HEK293T (cell line): ENCODE results near the gene TOPBP1.

Source experiments
- CTCF ChIA-PET: fragments of 350-600 bp; formaldehyde crosslinking; extraction: SDS; loops from one replicate; lab custom pipeline; 2021; ENCODE audit warnings: antibody characterized with exemption, inconsistent platforms; lab: Yijun Ruan, JAX
- POLR2A ChIA-PET: fragments of 350-600 bp; formaldehyde crosslinking; extraction: SDS; loops from one replicate; lab custom pipeline; 2020; ENCODE audit warnings: antibody characterized with exemption, inconsistent platforms; lab: Yijun Ruan, JAX
- DNase-seq: peaks from one replicate; pipeline ENCODE4 v3.0.0; 2012; ENCODE audit warnings: mixed read lengths; ENCODE audit errors: extremely low spot score
- ARNT ChIP-seq: fragments of 450-650 bp; IDR thresholded peaks from 2 replicates; pipeline ENCODE4 v1.6.1; 2017; ENCODE audit warnings: mild to moderate bottlenecking
- BHLHE40 ChIP-seq: fragments of 450-650 bp; IDR thresholded peaks from 2 replicates; pipeline ENCODE4 v1.6.1; 2016; ENCODE audit warnings: mild to moderate bottlenecking, moderate library complexity, borderline replicate concordance
- CTBP1 ChIP-seq: fragments of 450-650 bp; IDR thresholded peaks from 2 replicates; pipeline ENCODE4 v1.6.1; 2016; ENCODE audit warnings: borderline replicate concordance
- ELF4 ChIP-seq: fragments of 450-650 bp; IDR thresholded peaks from 2 replicates; pipeline ENCODE4 v1.6.1; 2017; ENCODE audit warnings: antibody characterized with exemption
- FOXA1 ChIP-seq: fragments of 450-650 bp; IDR thresholded peaks from 2 replicates; pipeline ENCODE4 v1.6.1; 2016; ENCODE audit warnings: mild to moderate bottlenecking
- FOXK2 ChIP-seq: fragments of 450-650 bp; IDR thresholded peaks from 2 replicates; pipeline ENCODE4 v1.6.1; 2016; ENCODE audit warnings: mild to moderate bottlenecking
- FOXM1 ChIP-seq: fragments of 450-650 bp; IDR thresholded peaks from 2 replicates; pipeline ENCODE4 v1.6.1; 2017; ENCODE audit warnings: mild to moderate bottlenecking, borderline replicate concordance
- HDGF ChIP-seq: fragments of 450-650 bp; IDR thresholded peaks from 2 replicates; pipeline ENCODE4 v1.6.1; 2017; ENCODE audit warnings: antibody characterized with exemption, borderline replicate concordance
- L3MBTL2 ChIP-seq: fragments of 450-650 bp; conservative IDR thresholded peaks from 2 replicates; pipeline ENCODE4 v1.6.1; 2016; ENCODE audit warnings: mild to moderate bottlenecking
- LEF1 ChIP-seq: fragments of 450-650 bp; IDR thresholded peaks from 2 replicates; pipeline ENCODE4 v1.6.1; 2017; ENCODE audit warnings: mild to moderate bottlenecking, borderline replicate concordance
- NFRKB ChIP-seq: fragments of 450-650 bp; IDR thresholded peaks from 2 replicates; pipeline ENCODE4 v1.6.1; 2016; ENCODE audit warnings: mild to moderate bottlenecking, moderate library complexity
- SP1 ChIP-seq: fragments of 450-650 bp; IDR thresholded peaks from 2 replicates; pipeline ENCODE4 v1.6.1; 2017
- SUZ12 ChIP-seq: fragments of 450-650 bp; IDR thresholded peaks from 2 replicates; pipeline ENCODE4 v1.6.1; 2016; ENCODE audit warnings: mild to moderate bottlenecking
- TARDBP ChIP-seq: fragments of 450-650 bp; IDR thresholded peaks from 2 replicates; pipeline ENCODE4 v1.6.1; 2016
- ZNF384 ChIP-seq: fragments of 450-650 bp; IDR thresholded peaks from 2 replicates; pipeline ENCODE4 v1.6.1; 2016
- TF ChIP-seq, protein P1 (sequence below): fragments of 450-650 bp; IDR thresholded peaks from 2 replicates; pipeline ENCODE4 v1.6.1; 2016

Gene TOPBP1

DNA sequence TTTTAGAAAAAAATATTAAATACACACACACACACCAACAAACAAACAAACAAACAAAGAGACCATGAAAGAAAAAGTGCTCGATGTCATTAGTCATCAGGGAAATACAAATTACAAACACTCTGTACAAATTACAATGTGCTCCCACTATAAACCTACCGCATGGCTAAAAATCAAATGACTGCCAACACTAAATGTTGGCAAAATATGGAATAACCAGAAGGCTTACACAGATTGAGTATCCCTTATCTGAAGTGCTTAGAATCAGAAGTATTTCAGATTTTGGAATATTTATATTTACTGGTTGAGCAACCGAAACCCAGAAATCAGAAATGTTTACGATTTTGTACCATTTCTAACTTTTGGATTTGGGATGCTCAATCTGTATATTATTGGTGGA is 54.8 kb downstream of the TOPBP1 start:
- CTCF ChIA-PET = no interaction called here
- TF ChIP-seq ELF4 (no peak), TARDBP (no peak), ZNF384 (no peak), CTBP1 (no peak), FOXK2 (no peak), FOXA1 (no peak), HDGF (no peak), NFRKB (no peak), BHLHE40 (no peak), L3MBTL2 (no peak), SUZ12 (no peak), LEF1 (no peak), SP1 (no peak), ARNT (no peak), FOXM1 (no peak)
- TF ChIP-seq, protein P1, sequence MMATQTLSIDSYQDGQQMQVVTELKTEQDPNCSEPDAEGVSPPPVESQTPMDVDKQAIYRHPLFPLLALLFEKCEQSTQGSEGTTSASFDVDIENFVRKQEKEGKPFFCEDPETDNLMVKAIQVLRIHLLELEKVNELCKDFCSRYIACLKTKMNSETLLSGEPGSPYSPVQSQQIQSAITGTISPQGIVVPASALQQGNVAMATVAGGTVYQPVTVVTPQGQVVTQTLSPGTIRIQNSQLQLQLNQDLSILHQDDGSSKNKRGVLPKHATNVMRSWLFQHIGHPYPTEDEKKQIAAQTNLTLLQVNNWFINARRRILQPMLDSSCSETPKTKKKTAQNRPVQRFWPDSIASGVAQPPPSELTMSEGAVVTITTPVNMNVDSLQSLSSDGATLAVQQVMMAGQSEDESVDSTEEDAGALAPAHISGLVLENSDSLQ = no peak
- no peak for DNase-seq
- POLR2A ChIA-PET = no interaction called here

DNA sequence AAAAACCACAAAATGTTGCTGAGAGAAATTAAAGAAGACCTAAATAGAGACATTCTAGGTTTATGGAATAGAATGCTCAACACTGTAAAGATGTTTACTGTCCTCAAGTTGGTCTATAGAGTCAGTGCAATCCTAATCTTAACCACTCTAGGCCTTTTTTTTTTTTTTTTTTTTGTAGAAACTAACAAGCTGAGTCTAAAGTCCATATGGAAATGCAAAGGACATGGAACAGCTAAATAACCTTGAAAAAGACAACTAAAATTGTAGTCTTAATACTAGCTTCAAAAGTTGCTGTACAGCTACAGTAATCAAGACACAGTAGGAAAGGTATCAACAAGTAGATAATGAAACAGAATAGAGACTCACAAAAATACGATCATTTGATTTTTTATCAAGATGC is 55.4 kb downstream of the TOPBP1 start:
- DNase-seq = no peak
- CTCF ChIA-PET = no interaction called here
- TF ChIP-seq L3MBTL2 (no peak), FOXA1 (no peak), ARNT (no peak), LEF1 (no peak), ELF4 (no peak), CTBP1 (no peak), TARDBP (no peak)
- POLR2A ChIA-PET = no interaction called here

DNA sequence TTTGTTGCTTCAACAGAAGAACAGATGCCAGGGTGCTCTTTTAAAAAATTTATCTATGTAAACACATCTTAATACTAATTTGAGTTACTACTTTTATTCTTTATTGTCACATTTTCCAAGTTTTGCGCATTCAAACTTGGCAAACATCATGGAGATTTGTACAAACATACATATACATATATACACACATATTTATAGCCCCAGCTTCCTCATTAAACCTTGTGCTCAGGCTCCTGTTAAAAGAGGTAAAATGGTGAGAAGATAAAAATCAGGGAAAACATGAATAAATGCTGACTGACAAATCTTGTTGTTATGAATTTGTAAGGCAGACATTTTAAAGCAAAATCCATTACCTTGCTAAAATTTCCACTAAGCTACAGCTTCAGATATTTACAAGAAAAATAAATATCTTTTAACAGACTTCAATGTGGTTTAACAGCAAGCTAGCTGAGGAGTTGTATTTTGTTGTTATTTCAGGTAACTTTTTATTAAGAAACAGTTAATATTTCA is 61.1 kb downstream of the TOPBP1 start:
- ChIA-PET POLR2A (no interaction called here), CTCF (no interaction called here)
- DNase-seq = no peak
- TF ChIP-seq ZNF384 (no peak), FOXA1 (no peak), ELF4 (no peak), BHLHE40 (no peak), FOXK2 (no peak), HDGF (no peak), NFRKB (no peak), CTBP1 (no peak), LEF1 (no peak), FOXM1 (no peak)

DNA sequence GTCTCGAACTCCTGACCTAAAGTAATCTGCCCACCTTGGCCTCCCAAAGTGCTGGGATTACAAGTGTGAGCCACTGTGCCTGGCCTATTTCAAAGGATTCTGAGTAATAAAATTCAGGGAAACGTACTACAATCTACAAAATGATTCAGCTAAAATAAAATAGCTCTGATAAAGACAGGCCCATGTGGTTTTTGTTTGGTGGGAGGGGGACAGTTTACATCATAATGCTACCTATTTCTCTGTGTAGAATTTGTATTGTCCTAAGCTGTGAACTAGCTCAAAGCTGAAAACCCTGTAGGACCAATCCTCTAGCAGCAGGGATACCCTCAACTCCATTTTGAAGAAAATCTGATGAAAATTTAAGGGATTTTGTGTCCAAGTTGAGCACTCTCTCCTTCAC is 62.5 kb downstream of the TOPBP1 start:
- ChIA-PET POLR2A (no interaction called here), CTCF (no interaction called here)
- no peak for DNase-seq
- no peak for TF ChIP-seq FOXM1
- TF ChIP-seq FOXK2 = no peak
- TF ChIP-seq ARNT = no peak
- TF ChIP-seq LEF1 = no peak
- TF ChIP-seq FOXA1 = no peak
- TF ChIP-seq ZNF384 = no peak
- TF ChIP-seq, protein P1 = no peak
- no peak for TF ChIP-seq HDGF
- TF ChIP-seq L3MBTL2 = no peak
- no peak for TF ChIP-seq CTBP1
- TF ChIP-seq BHLHE40 = no peak
- no peak for TF ChIP-seq TARDBP
- TF ChIP-seq NFRKB = no peak
- TF ChIP-seq SUZ12 = no peak
- no peak for TF ChIP-seq SP1
- no peak for TF ChIP-seq ELF4

DNA sequence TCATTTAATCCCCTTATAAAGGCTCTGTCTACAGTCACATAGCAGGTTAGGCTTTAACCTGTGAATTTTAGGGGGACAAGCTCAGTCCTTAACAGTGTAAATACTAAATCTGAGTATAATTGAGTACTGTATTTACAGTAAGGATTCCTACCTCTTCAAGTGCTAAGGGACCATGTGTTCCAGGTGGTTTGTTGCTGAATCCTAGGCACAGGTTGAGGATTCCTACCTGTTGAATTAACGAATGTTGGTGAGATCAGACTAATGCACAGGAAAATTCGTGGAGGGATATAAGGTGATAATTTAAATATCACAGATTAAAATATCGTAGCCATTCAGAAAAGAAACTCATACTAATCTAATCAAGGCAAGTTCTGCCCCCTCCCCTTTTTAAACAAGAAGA is 63.3 kb downstream of the TOPBP1 start:
- TF ChIP-seq LEF1 (no peak), NFRKB (no peak), HDGF (no peak)
- DNase-seq = no peak
- ChIA-PET POLR2A (interaction anchor here (1.5 kb wide), 1 partner anchor 25 kb away, joined by 3 read pairs; the partner anchor contains the start of gene CDV3), CTCF (no interaction called here)

DNA sequence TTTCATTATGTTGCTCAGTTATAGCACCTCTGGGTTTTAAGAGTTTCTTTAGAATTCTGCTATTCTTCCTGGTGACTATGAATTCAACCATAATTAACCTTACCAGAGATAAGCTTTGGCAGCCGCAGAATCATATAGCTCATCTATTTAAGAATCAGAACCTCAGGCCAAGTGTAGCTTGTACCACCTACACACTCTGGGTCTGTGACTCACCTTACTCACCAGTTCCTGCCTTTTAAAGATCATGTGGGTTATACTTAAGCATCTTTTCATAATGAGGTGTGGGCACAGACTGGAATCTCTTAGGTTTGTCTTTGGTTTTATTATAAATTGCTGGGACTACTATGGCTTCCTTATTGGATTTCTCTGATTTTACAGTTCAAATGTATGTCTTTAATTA is 66.4 kb downstream of the TOPBP1 start:
- no peak for DNase-seq
- TF ChIP-seq CTBP1 = no peak
- TF ChIP-seq ELF4 = no peak
- TF ChIP-seq HDGF = no peak
- TF ChIP-seq L3MBTL2 = no peak
- TF ChIP-seq SP1 = no peak
- TF ChIP-seq, protein P1 = no peak
- no peak for TF ChIP-seq FOXA1
- no peak for TF ChIP-seq ARNT
- TF ChIP-seq TARDBP = no peak
- TF ChIP-seq LEF1 = no peak
- TF ChIP-seq SUZ12 = no peak
- no peak for TF ChIP-seq NFRKB
- TF ChIP-seq ZNF384 = no peak
- no peak for TF ChIP-seq FOXM1
- TF ChIP-seq BHLHE40 = no peak
- no peak for TF ChIP-seq FOXK2
- ChIA-PET CTCF (interaction anchor here (0.6 kb wide), 2 partner anchors 18 to 207 kb away, joined by 3 read pairs; no protein-coding TSS in a partner anchor), POLR2A (no interaction called here)
